ENCODE data around the gene TRIM67. TPM values are rescaled to one million over a fixed set of nuclear protein-coding genes. Genes with fewer than 3 reads are reported as not detected.
A peak's percentile ranks its signal among the peaks of the same experiment; 100 is the strongest.

Gene TRIM67
- total and polyA plus RNA-seq, 9 of the 15 experiments (the other 6 are each of a cell fraction or from before 2014, with no cell fraction given) = 0.04 to 0.60 (median 0.31) TPM

- TF ChIP-seq ARID4B (CRISPR knock-in tag; IDR thresholded peaks at IDR 0.05) (peak; percentile 100), ZBTB2 (IDR thresholded peaks at IDR 0.05) (no peak), MYBL2 (IDR thresholded peaks at IDR 0.05; ENCODE audit: low read depth) (no peak), MYBL2 (CRISPR knock-in tag; IDR thresholded peaks at IDR 0.05; ENCODE audit: borderline replicate concordance) (no peak), LEF1 (IDR thresholded peaks at IDR 0.05) (no peak), NR4A1 (CRISPR knock-in tag; IDR thresholded peaks at IDR 0.05) (no peak), NR4A1 (tag; IDR thresholded peaks at IDR 0.05) (peak; percentile 74; the same call in 1 of the 2 replicates), GTF2A2 (tag; IDR thresholded peaks at IDR 0.05) (no peak), ZEB2 (IDR thresholded peaks at IDR 0.05) (no peak), NR0B1 (IDR thresholded peaks at IDR 0.05; ENCODE audit: partially characterized antibody) (no peak), ASH1L (IDR thresholded peaks at IDR 0.05; ENCODE audit: borderline replicate concordance, low read depth, partially characterized antibody) (no peak), COPS2 (conservative IDR thresholded peaks at IDR 0.05) (no peak), ZBTB8A (IDR thresholded peaks at IDR 0.05; ENCODE audit: partially characterized antibody) (no peak)
Measured at GRCh38 chr1:231162297-231162969, 575 bp downstream of the TRIM67 start (continued).

Measured in K562 (cell line).